Activated gamma-delta T cell treated with anti-CD3 and anti-CD28 coated beads, Interleukin-2, amount 50 U/mL, for 16 hours (primary cell): Measurements from ENCODE around the gene HOXB2.

Experiments used
- DNase-seq: peaks from one replicate; pipeline ENCODE4 v3.0.0-alpha.2; 2020; ENCODE audit warnings: low read depth

HOXB2 gene

GRCh38 chr17:48565925-48566710 is 21.2 kb upstream of the HOXB2 start:
- DNase-seq: no peak

- no peak for DNase-seq
Measured at GRCh38 chr17:48565022-48565554, 20.2 kb upstream of the HOXB2 start.

- DNase-seq: no peak
Measured at GRCh38 chr17:48564188-48565021, 19.5 kb upstream of the HOXB2 start.

GRCh38 chr17:48563867-48564187 is 18.9 kb upstream of the HOXB2 start:
- no peak for DNase-seq

GRCh38 chr17:48563385-48563838 is 18.5 kb upstream of the HOXB2 start:
- DNase-seq: no peak

- no peak for DNase-seq
Measured at GRCh38 chr17:48562934-48563333, 18.0 kb upstream of the HOXB2 start.

GRCh38 chr17:48561884-48562810 is 17.2 kb upstream of the HOXB2 start:
- no peak for DNase-seq

GRCh38 chr17:48559840-48560817 is 15.2 kb upstream of the HOXB2 start:
- no peak for DNase-seq

GRCh38 chr17:48559122-48559839 is 14.4 kb upstream of the HOXB2 start:
- DNase-seq: no peak

- no peak for DNase-seq
Measured at GRCh38 chr17:48558831-48559121, 13.9 kb upstream of the HOXB2 start.

- DNase-seq: no peak
Measured at GRCh38 chr17:48558057-48558830, 13.3 kb upstream of the HOXB2 start.

GRCh38 chr17:48556576-48557401 is 11.9 kb upstream of the HOXB2 start:
- no peak for DNase-seq

GRCh38 chr17:48556229-48556575 is 11.3 kb upstream of the HOXB2 start:
- no peak for DNase-seq

GRCh38 chr17:48555258-48556228 is 10.6 kb upstream of the HOXB2 start:
- DNase-seq: no peak

GRCh38 chr17:48554412-48555257 is 9.7 kb upstream of the HOXB2 start:
- DNase-seq: no peak

GRCh38 chr17:48553826-48554225 is 8.9 kb upstream of the HOXB2 start:
- no peak for DNase-seq

- DNase-seq: no peak
Measured at GRCh38 chr17:48553190-48553547, 8.3 kb upstream of the HOXB2 start.
